HEK293 (cell line): ENCODE data around the gene TRIM7.
A peak's percentile ranks its signal among the peaks of the same experiment; 100 is the strongest.

Source experiments
- BCL11B ChIP-seq: fragments of 450-650 bp; formaldehyde crosslinking; IDR thresholded peaks from 2 replicates; pipeline ENCODE4 v1.5.1; 2016; ENCODE audit warnings: low read depth, missing biosample characterization, missing genetic modification characterization
- GLIS1 ChIP-seq: fragments of 450-650 bp; formaldehyde crosslinking; IDR thresholded peaks from 2 replicates; pipeline ENCODE4 v1.5.1; 2016; ENCODE audit warnings: missing biosample characterization, missing genetic modification characterization
- HOXC10 ChIP-seq: sonication (generic); formaldehyde crosslinking; IDR thresholded peaks from 2 replicates; pipeline ENCODE4 v1.8.1; 2023; ENCODE audit warnings: mild to moderate bottlenecking, missing genetic modification reagents
- IKZF3 ChIP-seq: fragments of 450-650 bp; IDR thresholded peaks from 2 replicates; pipeline ENCODE4 v1.5.0; 2018; ENCODE audit warnings: missing biosample characterization, mild to moderate bottlenecking, missing genetic modification characterization, moderate library complexity
- INSM2 ChIP-seq: fragments of 450-650 bp; formaldehyde crosslinking; IDR thresholded peaks from 2 replicates; pipeline ENCODE4 v1.5.1; 2016; ENCODE audit warnings: missing biosample characterization, missing genetic modification characterization
- OSR2 ChIP-seq: fragments of 450-650 bp; formaldehyde crosslinking; IDR thresholded peaks from 2 replicates; pipeline ENCODE4 v1.5.1; 2016; ENCODE audit warnings: missing biosample characterization, missing genetic modification characterization
- PRDM1 ChIP-seq: fragments of 450-650 bp; formaldehyde crosslinking; IDR thresholded peaks from 2 replicates; pipeline ENCODE4; 2016; ENCODE audit warnings: missing biosample characterization, missing genetic modification characterization
- PRDM2 ChIP-seq: fragments of 450-650 bp; formaldehyde crosslinking; IDR thresholded peaks from 2 replicates; pipeline ENCODE4 v1.5.1; 2016; ENCODE audit warnings: missing biosample characterization, missing genetic modification characterization, borderline replicate concordance
- TRIM28 ChIP-seq: IDR thresholded peaks from 2 replicates; pipeline ENCODE4 v1.6.1; 2011; ENCODE audit warnings: low read length, control low read depth, borderline replicate concordance
- ZBTB48 ChIP-seq: fragments of 450-650 bp; formaldehyde crosslinking; IDR thresholded peaks from 2 replicates; pipeline ENCODE4 v1.5.1; 2016; ENCODE audit warnings: missing biosample characterization, missing genetic modification characterization
- ZBTB6 ChIP-seq: fragments of 450-650 bp; formaldehyde crosslinking; IDR thresholded peaks from 2 replicates; pipeline ENCODE4 v1.5.1; 2017; ENCODE audit warnings: missing biosample characterization, missing genetic modification characterization
- ZBTB7A ChIP-seq: fragments of 450-650 bp; formaldehyde crosslinking; IDR thresholded peaks from 2 replicates; pipeline ENCODE4 v1.5.1; 2016; ENCODE audit warnings: low read depth, missing biosample characterization, missing genetic modification characterization
- ZNF16 ChIP-seq: fragments of 450-650 bp; formaldehyde crosslinking; IDR thresholded peaks from 2 replicates; pipeline ENCODE4 v1.5.1; 2016; ENCODE audit warnings: low read depth, missing biosample characterization, missing genetic modification characterization
- ZNF175 ChIP-seq: fragments of 450-650 bp; formaldehyde crosslinking; IDR thresholded peaks from 2 replicates; pipeline ENCODE4 v1.5.1; 2016; ENCODE audit warnings: missing biosample characterization, missing genetic modification characterization
- ZNF23 ChIP-seq: fragments of 450-650 bp; formaldehyde crosslinking; IDR thresholded peaks from 2 replicates; pipeline ENCODE4 v1.5.1; 2016; ENCODE audit warnings: missing biosample characterization, missing genetic modification characterization, borderline replicate concordance
- ZNF24 ChIP-seq: fragments of 450-650 bp; formaldehyde crosslinking; IDR thresholded peaks from 2 replicates; pipeline ENCODE4 v1.5.1; 2016; ENCODE audit warnings: missing biosample characterization, missing genetic modification characterization
- ZNF248 ChIP-seq: fragments of 450-650 bp; formaldehyde crosslinking; IDR thresholded peaks from 2 replicates; pipeline ENCODE4 v1.5.1; 2017; ENCODE audit warnings: missing biosample characterization, missing genetic modification characterization
- ZNF311 ChIP-seq: fragments of 450-650 bp; formaldehyde crosslinking; IDR thresholded peaks from 2 replicates; pipeline ENCODE4 v1.5.1; 2017; ENCODE audit warnings: missing biosample characterization, missing genetic modification characterization, borderline replicate concordance
- ZNF394 ChIP-seq: fragments of 450-650 bp; formaldehyde crosslinking; IDR thresholded peaks from 2 replicates; pipeline ENCODE4 v1.5.1; 2016; ENCODE audit warnings: missing biosample characterization, missing genetic modification characterization, mild to moderate bottlenecking, moderate library complexity, borderline replicate concordance
- ZNF426 ChIP-seq: fragments of 450-650 bp; formaldehyde crosslinking; IDR thresholded peaks from 2 replicates; pipeline ENCODE4 v1.5.1; 2017; ENCODE audit warnings: missing biosample characterization, missing genetic modification characterization, mild to moderate bottlenecking, inconsistent platforms, moderate library complexity
- ZNF449 ChIP-seq: fragments of 450-650 bp; formaldehyde crosslinking; IDR thresholded peaks from 2 replicates; pipeline ENCODE4 v1.5.1; 2017; ENCODE audit warnings: missing biosample characterization, mild to moderate bottlenecking, missing genetic modification characterization, moderate library complexity
- ZNF501 ChIP-seq: fragments of 450-650 bp; formaldehyde crosslinking; IDR thresholded peaks from 2 replicates; pipeline ENCODE4 v1.5.1; 2016; ENCODE audit warnings: missing biosample characterization, missing genetic modification characterization
- ZNF555 ChIP-seq: fragments of 450-650 bp; formaldehyde crosslinking; conservative IDR thresholded peaks from 2 replicates; pipeline ENCODE4 v1.5.1; 2017; ENCODE audit warnings: missing biosample characterization, mild to moderate bottlenecking, missing genetic modification characterization, inconsistent platforms
- ZNF558 ChIP-seq: fragments of 450-650 bp; formaldehyde crosslinking; IDR thresholded peaks from 2 replicates; pipeline ENCODE4 v1.5.1; 2016; ENCODE audit warnings: missing biosample characterization, missing genetic modification characterization
- ZNF580 ChIP-seq: fragments of 450-650 bp; formaldehyde crosslinking; IDR thresholded peaks from 2 replicates; pipeline ENCODE4 v1.5.1; 2016; ENCODE audit warnings: missing biosample characterization, missing genetic modification characterization
- ZNF660 ChIP-seq: fragments of 450-650 bp; IDR thresholded peaks from 2 replicates; pipeline ENCODE4 v1.5.1; 2018; ENCODE audit warnings: missing biosample characterization, mild to moderate bottlenecking, missing genetic modification characterization
- ZNF830 ChIP-seq: fragments of 450-650 bp; IDR thresholded peaks from 2 replicates; pipeline ENCODE4 v1.5.0; 2018; ENCODE audit warnings: missing biosample characterization, missing genetic modification characterization, low read depth, mild to moderate bottlenecking, moderate library complexity
- ZXDB ChIP-seq: fragments of 450-650 bp; formaldehyde crosslinking; IDR thresholded peaks from 2 replicates; pipeline ENCODE4 v1.5.1; 2016; ENCODE audit warnings: missing biosample characterization, missing genetic modification characterization

TRIM7 gene

GRCh38 chr5:181223058-181223728, 18.2 kb upstream of the TRIM7 start, which contains the start of gene TRIM41 (continued):
- no peak for TF ChIP-seq ZNF660 (tag by site-specific recombination)
- peak; percentile 30; the same call in 1 of the 2 replicates for TF ChIP-seq OSR2 (tag by site-specific recombination)
- no peak for TF ChIP-seq PRDM2 (tag by site-specific recombination)
- peak; percentile 84 for TF ChIP-seq ZBTB7A (tag by site-specific recombination)
- TF ChIP-seq ZNF449 (tag by site-specific recombination) = no peak
- 0 out of 2 replicates have a peak, but pooled peaks have one; percentile 28 for TF ChIP-seq ZBTB6 (tag by site-specific recombination)
- TF ChIP-seq ZNF501 (tag by site-specific recombination) = peak; percentile 83; the same call in 1 of the 2 replicates
- TF ChIP-seq ZNF23 (tag by site-specific recombination) = 0 out of 2 replicates have a peak, but pooled peaks have one; percentile 23
- no peak for TF ChIP-seq ZNF311 (tag by site-specific recombination)
- peak; percentile 82 for TF ChIP-seq INSM2 (tag by site-specific recombination)
- no peak for TF ChIP-seq ZNF426 (tag by site-specific recombination)
- peak; percentile 92 for TF ChIP-seq IKZF3
- TF ChIP-seq ZNF16 (tag by site-specific recombination) = no peak
- no peak for TF ChIP-seq ZBTB48 (tag by site-specific recombination)
- TF ChIP-seq TRIM28 = peak; percentile 30; the same call in 1 of the 2 replicates
- TF ChIP-seq ZNF175 (tag by site-specific recombination) = no peak
- TF ChIP-seq HOXC10 = no peak
- TF ChIP-seq ZNF394 = peak; percentile 99
- peak; percentile 90 for TF ChIP-seq ZNF24 (tag by site-specific recombination)
- no peak for TF ChIP-seq BCL11B (tag by site-specific recombination)
- TF ChIP-seq ZNF248 (tag by site-specific recombination) = no peak
- no peak for TF ChIP-seq ZNF555 (tag by site-specific recombination)
- no peak for TF ChIP-seq PRDM1 (tag by site-specific recombination)
- peak; percentile 68 for TF ChIP-seq GLIS1 (tag by site-specific recombination)
- peak; percentile 55; the same call in 1 of the 2 replicates for TF ChIP-seq ZNF558 (tag by site-specific recombination)
- TF ChIP-seq ZNF830 (tag by site-specific recombination) = no peak
- peak; percentile 94 for TF ChIP-seq ZXDB (tag by site-specific recombination)
- peak; percentile 90 for TF ChIP-seq ZNF580 (tag by site-specific recombination)
